HEK293 (cell line): Measurements from ENCODE around the gene ATP1A3.

Experiments
- BCL11A ChIP-seq: fragments of 450-650 bp; formaldehyde crosslinking; IDR thresholded peaks from 2 replicates; pipeline ENCODE4 v1.5.1; 2016; ENCODE audit warnings: low read depth, missing biosample characterization, missing genetic modification characterization
- SP2 ChIP-seq: fragments of 450-650 bp; formaldehyde crosslinking; IDR thresholded peaks from 2 replicates; pipeline ENCODE4 v1.5.1; 2016; ENCODE audit warnings: missing biosample characterization, missing genetic modification characterization
- ZIC2 ChIP-seq: fragments of 450-650 bp; formaldehyde crosslinking; IDR thresholded peaks from 2 replicates; pipeline ENCODE4 v1.5.1; 2016; ENCODE audit warnings: missing biosample characterization, missing genetic modification characterization
- ZNF133 ChIP-seq: fragments of 450-650 bp; formaldehyde crosslinking; IDR thresholded peaks from 2 replicates; pipeline ENCODE4 v1.5.1; 2016; ENCODE audit warnings: missing biosample characterization, missing genetic modification characterization
- ZNF24 ChIP-seq: fragments of 450-650 bp; formaldehyde crosslinking; IDR thresholded peaks from 2 replicates; pipeline ENCODE4 v1.5.1; 2016; ENCODE audit warnings: missing biosample characterization, missing genetic modification characterization
- ZNF501 ChIP-seq: fragments of 450-650 bp; formaldehyde crosslinking; IDR thresholded peaks from 2 replicates; pipeline ENCODE4 v1.5.1; 2016; ENCODE audit warnings: missing biosample characterization, missing genetic modification characterization
- ZXDB ChIP-seq: fragments of 450-650 bp; formaldehyde crosslinking; IDR thresholded peaks from 2 replicates; pipeline ENCODE4 v1.5.1; 2016; ENCODE audit warnings: missing biosample characterization, missing genetic modification characterization
- TF ChIP-seq, protein P1 (sequence below): fragments of 450-650 bp; formaldehyde crosslinking; IDR thresholded peaks from 2 replicates; pipeline ENCODE4 v1.5.1; 2016; ENCODE audit warnings: missing biosample characterization, missing genetic modification characterization
- TF ChIP-seq, protein P2 (sequence below): fragments of 450-650 bp; formaldehyde crosslinking; IDR thresholded peaks from 2 replicates; pipeline ENCODE4 v1.5.1; 2016; ENCODE audit warnings: missing biosample characterization, missing genetic modification characterization, borderline replicate concordance
- TF ChIP-seq, protein P3 (sequence below): fragments of 450-650 bp; formaldehyde crosslinking; IDR thresholded peaks from 2 replicates; pipeline ENCODE4 v1.5.1; 2017; ENCODE audit warnings: missing biosample characterization, missing genetic modification characterization

DNA sequence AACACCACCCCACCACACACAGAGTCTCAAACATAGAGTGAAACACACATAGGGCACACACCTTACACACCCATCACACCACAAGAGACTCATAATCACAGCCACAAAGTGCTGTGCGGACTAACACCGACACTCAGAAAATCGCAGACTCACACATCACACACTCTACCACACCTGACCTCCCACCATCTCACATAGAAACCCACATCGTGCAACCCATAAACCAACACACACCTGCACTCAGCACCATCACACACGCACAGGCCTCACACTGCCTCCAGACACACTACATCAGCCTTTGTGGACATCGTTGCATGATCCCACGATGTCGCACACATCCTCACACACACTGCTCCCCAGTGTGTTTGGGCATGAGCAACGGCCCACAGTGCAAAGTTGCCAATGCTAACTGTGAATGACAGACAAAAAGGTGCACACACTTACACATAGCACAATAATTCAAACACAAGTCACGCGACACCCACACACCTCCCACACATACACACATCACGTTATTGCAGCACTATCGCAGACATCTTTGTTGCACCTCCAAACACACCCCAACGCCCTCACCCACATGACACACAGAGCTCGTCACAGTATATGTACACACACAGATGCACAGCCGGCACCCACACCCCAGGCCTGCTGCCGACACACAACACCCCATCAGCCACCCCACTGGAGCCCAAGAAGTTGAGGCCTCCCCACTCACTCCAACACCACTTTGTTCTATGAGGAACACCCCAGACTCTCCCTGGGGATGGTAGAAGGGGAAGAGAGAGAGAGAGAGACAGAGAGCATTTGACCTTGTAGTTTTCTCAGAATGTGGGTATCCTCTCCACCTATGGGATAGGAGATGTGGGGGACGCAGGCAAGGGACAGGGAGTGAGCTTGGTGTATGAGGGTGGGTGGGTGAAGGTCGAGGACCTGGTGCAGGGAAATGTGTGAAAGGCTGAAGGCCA is 1.2 kb upstream of the ATP1A3 start:
- TF ChIP-seq, protein P1, sequence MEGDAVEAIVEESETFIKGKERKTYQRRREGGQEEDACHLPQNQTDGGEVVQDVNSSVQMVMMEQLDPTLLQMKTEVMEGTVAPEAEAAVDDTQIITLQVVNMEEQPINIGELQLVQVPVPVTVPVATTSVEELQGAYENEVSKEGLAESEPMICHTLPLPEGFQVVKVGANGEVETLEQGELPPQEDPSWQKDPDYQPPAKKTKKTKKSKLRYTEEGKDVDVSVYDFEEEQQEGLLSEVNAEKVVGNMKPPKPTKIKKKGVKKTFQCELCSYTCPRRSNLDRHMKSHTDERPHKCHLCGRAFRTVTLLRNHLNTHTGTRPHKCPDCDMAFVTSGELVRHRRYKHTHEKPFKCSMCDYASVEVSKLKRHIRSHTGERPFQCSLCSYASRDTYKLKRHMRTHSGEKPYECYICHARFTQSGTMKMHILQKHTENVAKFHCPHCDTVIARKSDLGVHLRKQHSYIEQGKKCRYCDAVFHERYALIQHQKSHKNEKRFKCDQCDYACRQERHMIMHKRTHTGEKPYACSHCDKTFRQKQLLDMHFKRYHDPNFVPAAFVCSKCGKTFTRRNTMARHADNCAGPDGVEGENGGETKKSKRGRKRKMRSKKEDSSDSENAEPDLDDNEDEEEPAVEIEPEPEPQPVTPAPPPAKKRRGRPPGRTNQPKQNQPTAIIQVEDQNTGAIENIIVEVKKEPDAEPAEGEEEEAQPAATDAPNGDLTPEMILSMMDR, result no peak
- TF ChIP-seq SP2 (no peak), ZNF24 (tag by site-specific recombination) (no peak), ZNF501 (no peak), BCL11A (tag by site-specific recombination) (no peak), ZNF133 (tag by site-specific recombination) (no peak), ZXDB (tag by site-specific recombination) (no peak), ZIC2 (tag by site-specific recombination) (no peak)
- TF ChIP-seq, protein P2, sequence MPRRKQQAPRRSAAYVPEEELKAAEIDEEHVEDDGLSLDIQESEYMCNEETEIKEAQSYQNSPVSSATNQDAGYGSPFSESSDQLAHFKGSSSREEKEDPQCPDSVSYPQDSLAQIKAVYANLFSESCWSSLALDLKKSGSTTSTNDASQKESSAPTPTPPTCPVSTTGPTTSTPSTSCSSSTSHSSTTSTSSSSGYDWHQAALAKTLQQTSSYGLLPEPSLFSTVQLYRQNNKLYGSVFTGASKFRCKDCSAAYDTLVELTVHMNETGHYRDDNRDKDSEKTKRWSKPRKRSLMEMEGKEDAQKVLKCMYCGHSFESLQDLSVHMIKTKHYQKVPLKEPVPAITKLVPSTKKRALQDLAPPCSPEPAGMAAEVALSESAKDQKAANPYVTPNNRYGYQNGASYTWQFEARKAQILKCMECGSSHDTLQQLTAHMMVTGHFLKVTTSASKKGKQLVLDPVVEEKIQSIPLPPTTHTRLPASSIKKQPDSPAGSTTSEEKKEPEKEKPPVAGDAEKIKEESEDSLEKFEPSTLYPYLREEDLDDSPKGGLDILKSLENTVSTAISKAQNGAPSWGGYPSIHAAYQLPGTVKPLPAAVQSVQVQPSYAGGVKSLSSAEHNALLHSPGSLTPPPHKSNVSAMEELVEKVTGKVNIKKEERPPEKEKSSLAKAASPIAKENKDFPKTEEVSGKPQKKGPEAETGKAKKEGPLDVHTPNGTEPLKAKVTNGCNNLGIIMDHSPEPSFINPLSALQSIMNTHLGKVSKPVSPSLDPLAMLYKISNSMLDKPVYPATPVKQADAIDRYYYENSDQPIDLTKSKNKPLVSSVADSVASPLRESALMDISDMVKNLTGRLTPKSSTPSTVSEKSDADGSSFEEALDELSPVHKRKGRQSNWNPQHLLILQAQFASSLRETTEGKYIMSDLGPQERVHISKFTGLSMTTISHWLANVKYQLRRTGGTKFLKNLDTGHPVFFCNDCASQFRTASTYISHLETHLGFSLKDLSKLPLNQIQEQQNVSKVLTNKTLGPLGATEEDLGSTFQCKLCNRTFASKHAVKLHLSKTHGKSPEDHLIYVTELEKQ (tag by site-specific recombination), result no peak
- TF ChIP-seq, protein P3, sequence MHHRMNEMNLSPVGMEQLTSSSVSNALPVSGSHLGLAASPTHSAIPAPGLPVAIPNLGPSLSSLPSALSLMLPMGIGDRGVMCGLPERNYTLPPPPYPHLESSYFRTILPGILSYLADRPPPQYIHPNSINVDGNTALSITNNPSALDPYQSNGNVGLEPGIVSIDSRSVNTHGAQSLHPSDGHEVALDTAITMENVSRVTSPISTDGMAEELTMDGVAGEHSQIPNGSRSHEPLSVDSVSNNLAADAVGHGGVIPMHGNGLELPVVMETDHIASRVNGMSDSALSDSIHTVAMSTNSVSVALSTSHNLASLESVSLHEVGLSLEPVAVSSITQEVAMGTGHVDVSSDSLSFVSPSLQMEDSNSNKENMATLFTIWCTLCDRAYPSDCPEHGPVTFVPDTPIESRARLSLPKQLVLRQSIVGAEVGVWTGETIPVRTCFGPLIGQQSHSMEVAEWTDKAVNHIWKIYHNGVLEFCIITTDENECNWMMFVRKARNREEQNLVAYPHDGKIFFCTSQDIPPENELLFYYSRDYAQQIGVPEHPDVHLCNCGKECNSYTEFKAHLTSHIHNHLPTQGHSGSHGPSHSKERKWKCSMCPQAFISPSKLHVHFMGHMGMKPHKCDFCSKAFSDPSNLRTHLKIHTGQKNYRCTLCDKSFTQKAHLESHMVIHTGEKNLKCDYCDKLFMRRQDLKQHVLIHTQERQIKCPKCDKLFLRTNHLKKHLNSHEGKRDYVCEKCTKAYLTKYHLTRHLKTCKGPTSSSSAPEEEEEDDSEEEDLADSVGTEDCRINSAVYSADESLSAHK (tag by site-specific recombination), result no peak
